Neural cell (in vitro differentiated cells): ENCODE data around the gene MOB2.

Experiments
- CTCF ChIP-seq: fragments of 450-650 bp; IDR thresholded peaks from 2 replicates; pipeline ENCODE4 v1.5.1; 2014; ENCODE audit warnings: antibody characterized with exemption, mild to moderate bottlenecking, moderate library complexity; ENCODE audit not compliant: poor library complexity, severe bottlenecking
- EP300 ChIP-seq: fragments of 450-650 bp; conservative IDR thresholded peaks from 2 replicates; pipeline ENCODE4 v1.6.1; 2014; ENCODE audit warnings: antibody characterized with exemption, mild to moderate bottlenecking, moderate library complexity; ENCODE audit not compliant: poor library complexity, severe bottlenecking
- EZH2 ChIP-seq: fragments of 200-600, 300-800 bp; shearing (Covaris generic), sonication (generic); IDR thresholded peaks from 2 replicates; pipeline ENCODE4 v1.6.1; 2014; ENCODE audit warnings: antibody characterized with exemption, low read length, borderline replicate concordance, mild to moderate bottlenecking; ENCODE audit not compliant: insufficient read depth, poor library complexity, severe bottlenecking
- TAF1 ChIP-seq: IDR thresholded peaks from 2 replicates; pipeline ENCODE4 v1.6.1; 2012; ENCODE audit warnings: low read depth

GRCh38 chr11:1496761-1497095 lies 10.1 kb upstream of the MOB2 start:
- TF ChIP-seq CTCF, result no peak
- no peak for TF ChIP-seq EP300
- no peak for TF ChIP-seq TAF1
- TF ChIP-seq EZH2, result no peak
